ENCODE data around the gene ZNF418. TPM values are rescaled to one million over a fixed set of nuclear protein-coding genes. Genes with fewer than 3 reads are reported as not detected.

The ZNF418 gene
- total RNA-seq, 4 donors from 2014 or later, result 2.5 to 5.1 (median 4.3) TPM

- no peak for TF ChIP-seq CTCF (IDR thresholded peaks at IDR 0.05; ENCODE audit: low read depth)
Observed at GRCh38 chr19:57888107-57888559, 47.1 kb downstream of the ZNF418 start.

GRCh38 chr19:57887195-57887941, 47.8 kb downstream of the ZNF418 start:
- TF ChIP-seq CTCF (IDR thresholded peaks at IDR 0.05; ENCODE audit: low read depth), result no peak

GRCh38 chr19:57886046-57886445, 49.2 kb downstream of the ZNF418 start:
- no peak for TF ChIP-seq CTCF (IDR thresholded peaks at IDR 0.05; ENCODE audit: low read depth)

GRCh38 chr19:57872450-57872849, 62.8 kb downstream of the ZNF418 start:
- no peak for TF ChIP-seq CTCF (IDR thresholded peaks at IDR 0.05; ENCODE audit: low read depth)

Other genes with a start within 250 kb of the ZNF418 start
- gene ZNF154, start 226.2 kb downstream of the ZNF418 start, total RNA-seq, result 1 to 10 TPM; 1.9 to 3.0 (median 2.7) TPM
- gene ZNF671, start 207.8 kb downstream of the ZNF418 start, total RNA-seq, result 1 to 10 TPM; 3.9 to 8.1 (median 6.4) TPM
- gene ZNF776, start 188.6 kb downstream of the ZNF418 start, total RNA-seq, result 10 to 100 TPM in 2 of 4 donors, 1 to 10 TPM in 2; 8.8 to 10.9 (median 10.1) TPM
- gene ZNF586, start 165.7 kb downstream of the ZNF418 start, total RNA-seq, result 10 to 100 TPM; 17.8 to 22.5 (median 20.9) TPM
- 10 to 100 TPM in 1 of 4 donors, 1 to 10 TPM in 3; 3.9 to 10.4 (median 5.4) TPM for gene ZNF552, start 120.5 kb downstream of the ZNF418 start, total RNA-seq
- 10 to 100 TPM; 10.0 to 17.5 (median 12.3) TPM for gene ZNF587B, start 105.1 kb downstream of the ZNF418 start, total RNA-seq
- gene ZNF587, start 85.5 kb downstream of the ZNF418 start, total RNA-seq, result 10 to 100 TPM; 14.5 to 30.5 (median 19.9) TPM
- gene ZNF814, start 46.4 kb downstream of the ZNF418 start, total RNA-seq, result 1 to 10 TPM; 6.8 to 9.0 (median 8.7) TPM
- 10 to 100 TPM; 13.9 to 19.2 (median 15.0) TPM for gene ZNF417, start 18.8 kb downstream of the ZNF418 start, total RNA-seq
- gene ZNF256, start 12.3 kb upstream of the ZNF418 start, total RNA-seq, result 1 to 10 TPM; 3.1 to 7.0 (median 4.9) TPM
- gene C19orf18, start 39.1 kb upstream of the ZNF418 start, total RNA-seq, result under 1 TPM in 1 of 4 donors, not detected in 3; 0.68 TPM
- 10 to 100 TPM; 10.0 to 41.6 (median 13.9) TPM for gene ZNF606, start 67.4 kb upstream of the ZNF418 start, total RNA-seq
- gene ZSCAN1, start 98.6 kb upstream of the ZNF418 start, total RNA-seq, result not detected
- 1 to 10 TPM; 1.1 to 6.2 (median 3.4) TPM for gene ZNF135, start 123.9 kb upstream of the ZNF418 start, total RNA-seq
- gene ZSCAN18, start 162.8 kb upstream of the ZNF418 start, total RNA-seq, result 10 to 100 TPM; 16.6 to 34.1 (median 23.3) TPM
- 1 to 10 TPM; 7.5 to 8.3 (median 7.9) TPM for gene ZNF329, start 215.4 kb upstream of the ZNF418 start, total RNA-seq
- gene ZNF274, start 247.7 kb upstream of the ZNF418 start, total RNA-seq, result 10 to 100 TPM; 17.0 to 25.5 (median 20.3) TPM

All from subcutaneous adipose tissue (tissue), 4 donors.